ENCODE data around the gene CANT1.

DNA sequence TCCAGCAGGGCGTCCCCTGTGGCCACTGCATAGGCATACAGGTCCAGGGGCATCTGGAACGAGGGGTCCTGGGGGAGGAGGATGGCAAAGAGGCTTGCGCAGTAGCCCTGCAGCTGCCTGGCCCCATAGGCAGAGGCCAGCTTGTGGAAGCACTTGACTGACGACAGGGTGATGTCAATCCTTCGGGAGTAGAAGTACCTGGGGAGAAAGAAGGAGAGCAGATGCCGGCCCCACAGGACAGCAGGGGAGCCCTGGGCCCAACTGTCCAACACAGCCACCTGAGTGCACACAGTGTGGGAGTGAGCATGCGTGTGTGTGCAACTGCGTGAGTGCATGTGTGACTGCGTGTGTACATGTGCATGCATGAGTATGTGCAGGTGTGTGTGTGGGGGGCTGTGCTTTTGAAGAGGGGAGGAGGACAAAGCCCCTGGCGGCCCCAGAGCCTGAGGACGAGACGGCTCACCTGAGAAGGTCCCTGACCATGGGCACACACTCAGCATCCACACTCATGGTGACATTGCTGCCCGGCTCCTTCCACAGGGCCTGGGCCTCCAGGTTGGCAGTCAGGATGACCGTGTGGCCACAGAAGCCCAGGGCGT, 37.0 kb downstream of the CANT1 start:
- TF ChIP-seq CTCF (IDR thresholded peaks at IDR 0.05 in 2 of 3, conservative IDR thresholded peaks at IDR 0.05 in 1 of 3; ENCODE audit: borderline replicate concordance in 1 of 3, insufficient read depth in 1 of 3, low read depth in 2 of 3, low read length in 2 of 3) (no peak), POLR2A (IDR thresholded peaks at IDR 0.05; ENCODE audit: borderline replicate concordance, extremely low read depth, insufficient read depth, insufficient read length) (no peak), FOSL1 (IDR thresholded peaks at IDR 0.05; ENCODE audit: low read depth) (no peak), EZH2phosphoT487 (IDR thresholded peaks at IDR 0.05; ENCODE audit: borderline replicate concordance) (no peak), ELF1 (IDR thresholded peaks at IDR 0.05; ENCODE audit: borderline replicate concordance, low read depth) (no peak)

All from HCT116 (cell line).